ENCODE measurements around the gene MCOLN1. TPM values are rescaled to one million over a fixed set of nuclear protein-coding genes. Genes with fewer than 3 reads are reported as not detected.

MCOLN1 gene
- total RNA-seq, 1 donor from 2014 or later: 20.7 TPM

- H3K9me3 Mint-ChIP-seq: no peaks in the 10 kb centered on the region
- peaks cover 60% of the 10 kb centered on the region for H3K27me3 Mint-ChIP-seq (ENCODE audit: low read depth)
- TF ChIP-seq CTCF (IDR thresholded peaks at IDR 0.05; ENCODE audit: unreplicated experiment): no peak
- no peak overlapping the region for H3K27ac Mint-ChIP-seq
- no peaks in the 10 kb centered on the region for H3K4me1 Mint-ChIP-seq
- DNase-seq (ENCODE audit: low spot score in 2 of 2, unreplicated experiment in 2 of 2): no peak
- H3K4me3 Mint-ChIP-seq: no peak overlapping the region
- no peaks in the 10 kb centered on the region for H3K36me3 Mint-ChIP-seq
Observed at GRCh38 chr19:7578127-7578526, 55.7 kb downstream of the MCOLN1 start.

GRCh38 chr19:7579182-7579581 lies 56.8 kb downstream of the MCOLN1 start:
- no peak for TF ChIP-seq CTCF (IDR thresholded peaks at IDR 0.05; ENCODE audit: unreplicated experiment)
- Mint-ChIP-seq H3K4me3 (no peak overlapping the region), H3K36me3 (no peaks in the 10 kb centered on the region), H3K27ac (no peak overlapping the region), H3K4me1 (no peaks in the 10 kb centered on the region), H3K27me3 (ENCODE audit: low read depth) (peaks cover 58% of the 10 kb centered on the region), H3K9me3 (no peaks in the 10 kb centered on the region)
- no peak for DNase-seq (ENCODE audit: low spot score in 2 of 2, unreplicated experiment in 2 of 2)

GRCh38 chr19:7582446-7582845 lies 60.0 kb downstream of the MCOLN1 start:
- Mint-ChIP-seq H3K36me3 (no peaks in the 10 kb centered on the region), H3K9me3 (no peaks in the 10 kb centered on the region), H3K27ac (no peak overlapping the region), H3K4me1 (no peaks in the 10 kb centered on the region), H3K27me3 (ENCODE audit: low read depth) (peaks cover 51% of the 10 kb centered on the region), H3K4me3 (no peak overlapping the region)
- no peak for TF ChIP-seq CTCF (IDR thresholded peaks at IDR 0.05; ENCODE audit: unreplicated experiment)
- no peak for DNase-seq (ENCODE audit: low spot score in 2 of 2, unreplicated experiment in 2 of 2)

Other genes with a start within 250 kb of the MCOLN1 start
- 42.3 to 46.5 TPM (median 44.7 TPM) in 3 replicates for gene INSR, start 228.2 kb upstream of the MCOLN1 start, total RNA-seq
- gene ARHGEF18, start 173.7 kb upstream of the MCOLN1 start, total RNA-seq: 45.3 to 50.3 TPM (median 47.8 TPM) in 3 replicates
- gene PEX11G, start 33.6 kb upstream of the MCOLN1 start, total RNA-seq: 6.5 to 7.3 TPM (median 7.0 TPM) in 3 replicates
- gene ZNF358, start 6.5 kb upstream of the MCOLN1 start, total RNA-seq: 67.5 to 68.3 TPM (median 67.9 TPM) in 3 replicates
- 100 to 117 TPM (median 112 TPM) in 3 replicates for gene PNPLA6, start 13.1 kb downstream of the MCOLN1 start, total RNA-seq
- 26.1 to 28.2 TPM (median 26.5 TPM) in 3 replicates for gene CAMSAP3, start 73.2 kb downstream of the MCOLN1 start, total RNA-seq
- 43.9 to 46.6 TPM (median 44.6 TPM) in 3 replicates for gene XAB2, start 106.9 kb downstream of the MCOLN1 start, total RNA-seq
- 139 to 152 TPM (median 149 TPM) in 3 replicates for gene PET100, start 107.2 kb downstream of the MCOLN1 start, total RNA-seq
- 1.5 to 2.5 TPM (median 1.7 TPM) in 3 replicates for gene PCP2, start 111.1 kb downstream of the MCOLN1 start, total RNA-seq
- 88.1 to 99.0 TPM (median 97.7 TPM) in 3 replicates for gene STXBP2, start 114.5 kb downstream of the MCOLN1 start, total RNA-seq
- not detected in 3 replicates for gene RETN, start 146.4 kb downstream of the MCOLN1 start, total RNA-seq
- gene MCEMP1, start 154.5 kb downstream of the MCOLN1 start, total RNA-seq: not detected in 3 replicates
- 83.9 to 93.7 TPM (median 85.2 TPM) in 3 replicates for gene TRAPPC5, start 158.2 kb downstream of the MCOLN1 start, total RNA-seq
- not detected in 3 replicates for gene FCER2, start 179.5 kb downstream of the MCOLN1 start, total RNA-seq
- gene CLEC4G, start 209.5 kb downstream of the MCOLN1 start, total RNA-seq: not detected in 3 replicates
- gene CD209, start 224.9 kb downstream of the MCOLN1 start, total RNA-seq: not detected in 3 replicates
- 1.2 to 2.1 TPM (median 1.5 TPM) in 3 replicates for gene CLEC4M, start 240.6 kb downstream of the MCOLN1 start, total RNA-seq

Measured in mesothelial cell of epicardium (in vitro differentiated cells).